Measurements from ENCODE around the gene HIPK4.

Gene HIPK4

DNA sequence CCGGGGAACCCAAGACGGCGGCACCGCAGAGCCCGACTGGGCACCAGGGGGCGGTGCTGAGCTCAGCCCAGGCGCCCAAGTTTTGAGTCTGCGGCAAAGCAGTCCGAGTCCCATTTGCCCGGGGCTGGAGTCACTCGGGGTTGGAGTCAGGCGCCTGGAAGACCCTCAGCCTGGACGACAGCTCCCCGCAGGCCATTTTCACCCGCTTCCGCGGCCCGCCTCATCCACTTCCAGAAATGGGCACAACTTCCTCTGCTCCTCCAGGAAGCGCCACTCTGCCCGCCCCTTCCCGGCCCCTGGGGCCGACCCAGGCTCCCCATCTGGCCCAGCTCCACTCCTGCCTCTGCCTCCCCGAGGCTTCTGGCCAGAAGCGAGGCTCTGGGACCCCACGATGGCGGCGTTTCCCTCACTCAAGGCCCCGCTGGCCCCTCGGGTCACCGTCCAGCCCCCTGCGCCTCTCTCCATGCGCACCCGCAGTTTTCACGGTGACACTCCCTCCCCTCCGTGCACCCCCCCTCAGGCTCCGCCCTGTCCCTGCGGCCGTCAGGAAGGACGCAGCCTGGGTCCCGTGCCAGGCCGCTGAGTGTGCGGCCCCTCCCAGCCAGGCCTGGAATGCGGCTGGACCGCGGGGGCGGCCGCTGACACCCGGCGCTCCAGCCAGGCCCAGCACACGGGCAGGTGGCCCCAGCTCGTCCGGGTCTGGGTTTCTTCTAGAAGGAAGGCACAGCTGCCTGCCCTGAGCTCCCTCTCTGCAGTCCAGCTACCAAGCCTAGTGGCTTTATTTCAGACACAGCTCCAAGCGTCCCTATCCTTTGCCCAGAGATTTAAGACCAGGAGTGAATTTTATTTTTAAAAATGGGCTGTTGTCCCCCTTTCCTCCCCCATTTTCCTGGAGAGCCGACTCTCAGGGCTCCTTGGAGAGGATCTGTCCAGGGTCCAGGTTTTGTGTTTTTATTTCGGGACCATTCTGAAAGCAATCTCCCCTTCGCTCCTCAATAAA lies 31.1 kb upstream of the HIPK4 start:
- peak; percentile 99 for TF ChIP-seq CTCF (IDR thresholded peaks at IDR 0.05; ENCODE audit: control insufficient read depth, insufficient read depth, low read depth, low read length, missing control alignments)
- peak; percentile 62 for DNase-seq (ENCODE audit: low read depth)
- peak overlapping the region; percentile 83 for H3K4me3 ChIP-seq (ENCODE audit: control insufficient read depth, low read depth, low read length)

GRCh38 chr19:40420451-40420765 lies 30.4 kb upstream of the HIPK4 start:
- no peak for TF ChIP-seq CTCF (IDR thresholded peaks at IDR 0.05; ENCODE audit: control insufficient read depth, insufficient read depth, low read depth, low read length, missing control alignments)
- peak overlapping the region; percentile 83 for H3K4me3 ChIP-seq (ENCODE audit: control insufficient read depth, low read depth, low read length)
- no peak for DNase-seq (ENCODE audit: low read depth)

GRCh38 chr19:40419780-40420179 lies 29.8 kb upstream of the HIPK4 start:
- no peak for TF ChIP-seq CTCF (IDR thresholded peaks at IDR 0.05; ENCODE audit: control insufficient read depth, insufficient read depth, low read depth, low read length, missing control alignments)
- H3K4me3 ChIP-seq (ENCODE audit: control insufficient read depth, low read depth, low read length) = no peak overlapping the region
- no peak for DNase-seq (ENCODE audit: low read depth)

- no peak overlapping the region for H3K4me3 ChIP-seq (ENCODE audit: control insufficient read depth, low read depth, low read length)
- TF ChIP-seq CTCF (IDR thresholded peaks at IDR 0.05; ENCODE audit: control insufficient read depth, insufficient read depth, low read depth, low read length, missing control alignments) = no peak
- DNase-seq (ENCODE audit: low read depth) = no peak
Measured at GRCh38 chr19:40419066-40419612, 29.2 kb upstream of the HIPK4 start.

GRCh38 chr19:40418040-40418439 lies 28.1 kb upstream of the HIPK4 start:
- H3K4me3 ChIP-seq (ENCODE audit: control insufficient read depth, low read depth, low read length) = no peak overlapping the region
- no peak for DNase-seq (ENCODE audit: low read depth)
- TF ChIP-seq CTCF (IDR thresholded peaks at IDR 0.05; ENCODE audit: control insufficient read depth, insufficient read depth, low read depth, low read length, missing control alignments) = no peak

DNA sequence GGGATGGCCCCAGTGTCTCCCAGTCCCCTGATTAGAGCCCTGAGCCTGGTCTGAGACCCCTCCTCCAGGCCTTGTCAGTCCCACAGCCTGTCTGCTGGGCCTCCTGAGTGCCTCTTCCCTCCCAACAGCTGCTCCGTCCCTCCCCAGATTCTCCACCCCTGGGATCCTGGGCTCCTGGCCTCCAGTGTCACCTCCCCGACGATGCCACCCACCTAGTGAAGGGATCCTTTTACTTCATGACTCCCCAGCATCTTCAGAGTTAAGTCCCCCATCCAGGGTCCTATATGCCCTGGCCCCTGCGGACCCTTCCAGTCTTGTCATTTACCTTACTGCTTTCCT lies 27.6 kb upstream of the HIPK4 start:
- no peak overlapping the region for H3K4me3 ChIP-seq (ENCODE audit: control insufficient read depth, low read depth, low read length)
- TF ChIP-seq CTCF (IDR thresholded peaks at IDR 0.05; ENCODE audit: control insufficient read depth, insufficient read depth, low read depth, low read length, missing control alignments) = no peak
- DNase-seq (ENCODE audit: low read depth) = no peak
